ENCODE data around the gene ADGRF5. TPM values are rescaled to one million over a fixed set of nuclear protein-coding genes. Genes with fewer than 3 reads are reported as not detected.
"Not testable (repeated sequence)": the region's sequence is repeated elsewhere in the genome, so short reads cannot be mapped to it uniquely, and the experiment has no call there.

ADGRF5 gene
- total and polyA plus RNA-seq, 10 of the 15 experiments (the other 5 are each of a cell fraction or from before 2014, with no cell fraction given) = 0.01 to 0.13 TPM; not detected in 8

DNA sequence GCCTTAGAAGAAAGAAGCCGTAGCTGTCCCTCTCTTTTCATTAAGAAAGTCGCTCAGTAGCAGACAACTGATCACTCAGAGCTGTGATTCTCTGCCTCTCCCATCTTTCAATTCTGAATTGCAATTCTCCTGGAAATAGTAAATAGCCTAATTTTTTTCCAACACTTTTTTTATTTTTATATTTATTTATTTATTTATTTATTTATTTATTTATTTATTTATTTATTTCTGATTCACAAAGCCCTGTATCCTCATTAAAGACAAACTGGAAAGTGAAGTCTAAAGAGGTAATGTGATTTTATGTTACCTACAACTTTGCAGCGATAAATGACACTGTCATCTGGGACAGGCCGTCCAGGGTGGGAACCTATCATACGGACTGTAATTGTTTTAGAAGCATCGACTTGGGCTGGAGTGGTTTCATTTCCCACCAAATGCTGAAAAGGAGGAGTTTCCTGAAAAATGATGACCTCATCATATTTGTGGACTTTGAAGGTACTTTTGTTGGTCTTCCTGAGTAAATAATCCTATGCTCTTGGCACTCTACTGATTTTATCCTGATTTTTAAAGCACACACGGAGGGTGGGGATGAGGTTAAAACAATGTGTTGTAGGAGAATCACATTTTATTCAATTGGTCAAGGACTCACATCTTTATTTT lies 87.4 kb downstream of the ADGRF5 start:
- H3K27me3 ChIP-seq (replicated peaks in 1 of 2; ENCODE audit: control insufficient read depth in 2 of 2, insufficient read depth in 2 of 2, low read length in 1 of 2); SMC1A ChIA-PET (ENCODE audit: uncharacterized antibody, unreplicated experiment); intact Hi-C loops (cut with micrococcal nuclease; ENCODE audit: unreplicated experiment); H3K4me3 ChIP-seq; RAD21 ChIA-PET (ENCODE audit: unreplicated experiment); H3K4me1 ChIP-seq (ENCODE audit: control insufficient read depth, insufficient read depth, low read length); ATAC-seq; BruUV-seq (replicated peaks); DNase-seq (ENCODE audit: low read depth, low spot score); CTCF ChIA-PET; H3K27ac ChIP-seq (ENCODE audit: control insufficient read depth, insufficient read depth); H3K9ac ChIP-seq (ENCODE audit: control insufficient read depth, insufficient read depth, low read length); H2AFZ ChIP-seq (ENCODE audit: control insufficient read depth, low read depth, low read length); H3K4me2 ChIP-seq (ENCODE audit: control insufficient read depth, insufficient read depth); H3K9me3 ChIP-seq (replicated peaks; ENCODE audit: control insufficient read depth, insufficient read depth, low read length); H4K20me1 ChIP-seq (ENCODE audit: control insufficient read depth, insufficient read depth); FAIRE-seq; POLR2A ChIA-PET; H3K79me2 ChIP-seq (ENCODE audit: control insufficient read depth, insufficient read depth, low read length); in situ Hi-C loops (cut with MboI); H3K36me3 ChIP-seq (ENCODE audit: control insufficient read depth in 2 of 2, insufficient read depth in 2 of 2, low read length in 1 of 2): not testable (repeated sequence)
- WGBS (ENCODE audit: insufficient coverage, insufficient replicate concordance, low lambda C conversion rate, missing lambda C conversion rate) = 55% methylated on average over 7 of the region's 7 CpGs

DNA sequence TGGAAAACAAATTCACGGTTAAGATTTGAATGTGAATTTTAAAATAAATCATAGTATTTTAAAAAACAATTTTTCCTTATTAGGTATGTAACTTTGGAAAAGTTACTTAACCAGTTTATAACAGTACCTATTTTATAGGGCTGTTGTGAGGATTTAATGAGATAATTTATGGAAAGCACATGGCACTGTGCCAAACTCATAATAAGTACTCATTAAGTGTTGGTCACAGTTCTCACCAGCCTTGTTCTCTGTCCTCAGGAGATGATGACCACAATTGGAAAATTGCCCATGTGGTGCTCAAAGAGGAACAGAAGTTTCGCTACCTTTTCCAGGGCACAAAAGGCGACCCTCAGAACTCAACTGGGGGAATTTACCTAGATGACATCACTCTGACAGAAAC lies 88.9 kb downstream of the ADGRF5 start:
- ChIA-PET RAD21 (ENCODE audit: unreplicated experiment) (no interaction called here), POLR2A (no interaction called here), SMC1A (ENCODE audit: uncharacterized antibody, unreplicated experiment) (no interaction called here), CTCF (no interaction called here)
- in situ Hi-C loops (cut with MboI) (no loop called here), intact Hi-C loops (cut with micrococcal nuclease; ENCODE audit: unreplicated experiment) (no loop called here)
- DNase-seq (ENCODE audit: low read depth, low spot score) = no peak
- no peak for FAIRE-seq
- H3K4me1 ChIP-seq (ENCODE audit: control insufficient read depth, insufficient read depth, low read length) = no peaks in the 10 kb centered on the region
- no peak overlapping the region for H3K27ac ChIP-seq (ENCODE audit: control insufficient read depth, insufficient read depth)
- TF ChIP-seq, protein P1, sequence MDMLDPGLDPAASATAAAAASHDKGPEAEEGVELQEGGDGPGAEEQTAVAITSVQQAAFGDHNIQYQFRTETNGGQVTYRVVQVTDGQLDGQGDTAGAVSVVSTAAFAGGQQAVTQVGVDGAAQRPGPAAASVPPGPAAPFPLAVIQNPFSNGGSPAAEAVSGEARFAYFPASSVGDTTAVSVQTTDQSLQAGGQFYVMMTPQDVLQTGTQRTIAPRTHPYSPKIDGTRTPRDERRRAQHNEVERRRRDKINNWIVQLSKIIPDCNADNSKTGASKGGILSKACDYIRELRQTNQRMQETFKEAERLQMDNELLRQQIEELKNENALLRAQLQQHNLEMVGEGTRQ (IDR thresholded peaks at IDR 0.05; ENCODE audit: borderline replicate concordance, low read depth, low read length) = no peak
- no peak for TF ChIP-seq BHLHE40 (IDR thresholded peaks at IDR 0.05; ENCODE audit: borderline replicate concordance in 1 of 2, low read depth in 2 of 2, low read length in 1 of 2)
- no peaks in the 10 kb centered on the region for H3K79me2 ChIP-seq (ENCODE audit: control insufficient read depth, insufficient read depth, low read length)
- H4K20me1 ChIP-seq (ENCODE audit: control insufficient read depth, insufficient read depth) = no peaks in the 10 kb centered on the region
- no peak overlapping the region for H2AFZ ChIP-seq (ENCODE audit: control insufficient read depth, low read depth, low read length)
- H3K4me2 ChIP-seq (ENCODE audit: control insufficient read depth, insufficient read depth) = no peak overlapping the region
- H3K27me3 ChIP-seq (replicated peaks in 1 of 2; ENCODE audit: control insufficient read depth in 2 of 2, insufficient read depth in 2 of 2, low read length in 1 of 2) = no peaks in the 10 kb centered on the region
- 0% methylated on average over 3 of the region's 3 CpGs for WGBS (ENCODE audit: insufficient coverage, insufficient replicate concordance, low lambda C conversion rate, missing lambda C conversion rate)
- no peak overlapping the region for H3K9ac ChIP-seq (ENCODE audit: control insufficient read depth, insufficient read depth, low read length)
- no peak overlapping the region for H3K4me3 ChIP-seq
- no peak for ATAC-seq
- H3K36me3 ChIP-seq (ENCODE audit: control insufficient read depth in 2 of 2, insufficient read depth in 2 of 2, low read length in 1 of 2) = no peaks in the 10 kb centered on the region
- no peaks in the 10 kb centered on the region for H3K9me3 ChIP-seq (replicated peaks; ENCODE audit: control insufficient read depth, insufficient read depth, low read length)
- no TSS peak for BruUV-seq (replicated peaks)

Measured in GM12878 (cell line).